ENCODE results near the gene CEACAM19.
"Not testable (repeated sequence)": the region's sequence is repeated elsewhere in the genome, so short reads cannot be mapped to it uniquely, and the experiment has no call there.

Gene CEACAM19

DNA sequence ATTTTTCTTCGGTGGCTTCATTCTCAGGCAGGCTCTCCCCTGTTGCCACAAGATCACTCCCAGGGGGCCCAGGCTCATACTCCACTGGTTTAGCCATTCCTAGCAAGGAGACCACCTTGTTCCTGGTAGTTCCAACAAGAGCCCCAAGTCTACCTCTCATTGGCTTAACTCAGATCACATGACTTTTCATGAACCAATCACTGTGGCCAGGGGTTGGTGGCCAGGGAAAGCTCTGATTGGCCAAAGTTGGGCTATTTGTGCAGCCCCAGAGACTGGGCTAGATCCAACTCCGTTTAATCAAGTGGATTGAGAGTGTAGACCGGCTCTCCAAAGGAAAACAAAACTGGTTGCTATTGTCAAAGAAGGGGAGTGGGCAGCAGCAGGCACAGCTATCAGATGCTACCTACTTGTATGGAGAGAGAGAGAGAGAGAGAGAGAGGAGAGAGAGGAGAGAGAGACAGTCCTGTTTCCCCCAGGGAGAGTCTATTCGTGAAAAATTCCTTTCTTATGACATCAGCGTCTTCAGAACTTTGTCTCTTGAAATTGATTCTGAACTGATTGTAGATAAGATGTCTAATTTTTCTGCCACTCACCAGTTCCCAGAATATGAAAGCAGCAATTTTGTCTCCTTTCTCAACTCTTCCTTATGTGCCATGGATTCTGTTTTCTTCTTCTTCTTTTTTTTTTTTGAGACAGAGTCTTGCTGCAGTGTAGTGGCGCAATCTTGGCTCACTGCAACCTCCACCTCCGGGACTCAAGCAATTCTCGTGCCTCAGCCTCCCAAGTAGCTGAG, 5.9 kb downstream of the CEACAM19 start:
- peak; percentile 82 for DNase-seq

DNA sequence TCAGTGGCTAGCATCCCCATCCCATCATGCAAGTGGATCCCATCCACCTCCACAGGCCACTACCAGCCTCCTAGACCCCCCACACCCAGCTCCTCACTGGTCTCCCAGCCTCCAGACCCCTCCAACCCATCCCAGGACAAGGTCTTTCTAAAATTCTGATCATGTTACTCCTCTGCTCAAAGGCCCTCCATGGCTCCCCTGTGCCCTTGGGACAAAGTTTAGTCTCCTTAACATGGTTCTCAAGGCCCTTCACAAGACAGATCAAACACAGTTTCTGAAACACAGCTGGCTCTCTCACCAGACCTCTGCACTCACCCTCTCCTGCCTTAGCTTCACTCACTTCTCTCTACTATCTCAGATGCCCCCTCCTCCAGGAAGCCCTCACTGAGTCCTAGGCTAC, 9.3 kb downstream of the CEACAM19 start:
- no peak for DNase-seq

DNA sequence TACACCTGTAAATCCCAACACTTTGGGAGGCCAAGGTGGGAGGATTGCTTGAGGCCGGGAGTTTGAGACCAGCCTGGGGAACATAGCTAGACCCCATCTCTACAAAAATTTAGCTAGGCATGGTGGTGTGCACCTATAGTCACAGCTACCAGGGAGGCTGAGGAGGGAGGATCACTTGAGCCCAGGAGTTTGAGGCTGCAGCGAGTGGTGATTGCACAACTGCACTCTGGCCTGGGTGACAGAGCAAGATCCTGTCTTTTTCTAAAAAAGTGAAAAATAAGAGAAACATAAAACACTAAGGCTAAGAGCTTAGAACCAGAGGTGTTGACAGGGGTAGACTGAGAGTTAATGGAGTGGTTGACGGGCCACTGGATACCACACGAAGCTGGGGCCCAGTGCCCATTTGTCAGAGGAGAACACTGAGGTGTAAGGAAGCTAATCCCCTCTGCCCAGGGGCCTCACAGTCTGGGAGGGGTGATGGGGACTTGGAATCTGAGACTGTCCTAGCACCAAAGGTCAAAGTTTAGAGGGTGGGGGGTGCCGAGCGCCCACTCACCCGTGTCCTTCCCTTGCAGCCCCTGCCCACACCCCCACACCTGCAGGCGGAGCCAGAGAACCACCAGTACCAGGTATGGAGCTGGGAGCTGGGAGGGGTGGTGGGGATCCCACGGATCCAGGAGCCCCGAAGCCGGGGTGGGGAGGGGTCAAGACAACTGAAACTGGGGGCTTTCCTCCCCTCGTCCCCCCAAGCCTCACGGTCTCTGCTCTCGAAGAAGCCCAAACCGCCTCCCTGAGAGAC, 10.9 kb downstream of the CEACAM19 start:
- no peak for DNase-seq

DNA sequence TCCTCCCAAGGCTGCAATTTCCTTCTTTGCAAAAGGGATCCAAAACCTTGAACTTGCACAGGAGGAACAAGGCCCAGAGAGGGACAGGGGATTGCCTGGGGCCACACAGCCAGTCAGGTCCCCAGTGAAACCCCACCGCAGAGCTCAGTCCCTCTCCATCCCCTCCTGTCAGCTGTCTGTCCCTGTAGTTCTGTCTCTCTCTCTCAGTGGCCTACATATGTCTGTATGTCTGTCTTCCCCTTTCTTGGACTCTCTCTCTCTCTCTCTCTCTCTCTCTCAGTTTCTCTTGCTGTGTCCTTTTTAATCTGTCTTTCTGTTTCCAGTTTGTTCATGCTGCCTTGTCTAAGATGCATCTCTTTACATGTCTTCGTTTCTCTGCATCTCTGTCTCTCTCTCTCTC, 11.5 kb downstream of the CEACAM19 start:
- no peak for DNase-seq

DNA sequence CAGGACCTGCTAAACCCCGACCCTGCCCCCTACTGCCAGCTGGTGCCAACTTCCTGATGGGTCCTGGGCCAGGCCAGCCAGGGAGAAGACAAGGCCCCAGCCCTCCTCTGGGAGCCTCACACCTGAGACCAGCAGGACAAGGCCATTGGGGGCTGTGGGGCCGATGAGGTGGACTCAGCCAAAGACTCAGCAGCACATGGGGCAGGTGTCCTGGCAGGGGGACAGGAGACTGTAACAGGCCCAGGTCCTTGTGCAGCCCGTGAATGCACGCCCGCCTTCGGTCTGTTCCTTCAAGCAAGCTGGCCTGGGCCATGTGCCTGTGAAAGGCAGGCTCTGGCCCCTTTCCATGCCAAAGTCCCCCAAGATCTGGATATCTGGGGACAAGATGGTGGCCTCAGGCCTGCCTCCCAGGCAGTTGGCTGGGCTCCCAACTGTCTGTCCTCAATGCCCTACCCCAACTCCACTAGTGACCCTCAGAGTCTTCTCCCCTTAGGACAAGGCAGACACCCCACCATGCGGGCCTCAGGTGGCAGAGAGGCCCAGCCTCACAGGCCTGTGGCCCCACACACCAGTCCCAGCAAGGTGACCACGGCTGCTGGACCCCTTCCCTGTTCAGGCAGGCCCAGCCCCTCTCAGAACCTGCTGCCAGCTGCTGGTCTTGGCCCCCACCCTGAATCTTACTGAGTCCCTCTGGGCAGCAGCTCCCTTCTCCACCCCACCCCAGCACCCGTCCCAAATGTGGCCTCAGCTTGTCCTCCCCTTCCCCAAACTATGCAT, 12.3 kb downstream of the CEACAM19 start:
- no peak for DNase-seq

DNA sequence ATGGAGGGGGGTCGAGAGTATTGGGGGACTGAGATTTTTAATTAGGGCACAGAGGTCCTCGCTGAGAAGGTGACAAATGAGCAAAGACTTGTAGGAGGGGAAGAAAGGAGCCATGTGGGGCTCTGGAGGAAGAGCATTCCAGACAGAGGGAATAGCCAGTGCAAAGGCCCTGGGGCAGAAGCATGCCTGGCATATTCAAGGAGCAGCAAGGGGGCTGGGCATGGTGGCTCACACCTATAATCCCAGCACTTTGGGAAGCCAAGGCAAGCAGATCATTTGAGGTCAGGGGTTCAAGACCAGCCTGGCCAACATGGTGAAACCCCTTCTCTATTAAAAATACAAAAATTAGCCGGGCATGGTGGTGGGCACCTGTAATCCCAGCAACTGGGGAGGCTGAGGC, 13.1 kb downstream of the CEACAM19 start:
- not testable (repeated sequence) for DNase-seq

DNA sequence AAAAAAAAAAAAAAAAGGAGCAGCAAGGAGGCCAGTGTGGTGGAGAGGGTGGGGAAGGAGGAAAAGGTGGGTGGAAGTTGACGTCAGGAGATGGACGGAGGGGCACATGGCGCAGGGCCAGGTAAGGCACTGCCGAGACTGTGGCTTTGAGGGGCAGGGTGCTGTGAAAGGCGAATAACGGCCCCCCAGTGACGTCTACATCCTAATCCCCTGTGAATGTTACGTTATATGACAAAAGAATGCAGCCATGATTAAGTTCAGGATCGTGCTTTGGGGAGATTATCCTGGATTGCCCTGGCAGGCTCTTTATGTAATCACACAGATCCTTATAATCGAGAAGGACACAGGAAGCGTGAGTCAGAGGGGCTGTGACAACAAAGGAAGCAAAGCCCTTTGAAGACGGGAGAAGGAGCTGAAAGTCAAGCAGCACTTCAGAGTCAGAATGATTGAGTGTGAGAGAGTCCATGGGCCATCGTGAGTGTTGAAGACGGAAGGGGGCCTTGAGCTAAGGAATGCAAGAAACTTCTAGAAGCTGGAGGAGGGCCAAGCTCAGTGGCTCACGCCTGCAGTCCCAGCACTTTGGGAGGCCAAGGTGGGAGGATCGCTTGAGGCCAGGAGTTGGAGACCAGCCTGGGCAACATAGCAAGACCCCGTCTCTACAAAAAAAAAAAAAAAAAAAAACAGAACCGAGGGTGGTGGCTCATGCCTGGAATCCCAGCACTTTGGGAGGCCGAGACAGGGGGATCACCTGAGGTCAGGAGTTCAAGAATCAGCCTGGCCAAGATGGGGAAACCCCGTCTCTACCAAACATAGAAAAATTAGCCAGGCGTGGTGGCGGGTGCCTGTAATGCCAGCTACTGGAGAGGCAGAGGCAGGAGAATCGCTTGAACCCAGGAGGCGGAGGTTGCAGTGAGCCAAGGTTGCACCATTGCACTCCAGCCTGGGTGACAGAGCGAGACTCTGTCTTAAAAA, 13.9 kb downstream of the CEACAM19 start:
- DNase-seq = peak; percentile 92

DNA sequence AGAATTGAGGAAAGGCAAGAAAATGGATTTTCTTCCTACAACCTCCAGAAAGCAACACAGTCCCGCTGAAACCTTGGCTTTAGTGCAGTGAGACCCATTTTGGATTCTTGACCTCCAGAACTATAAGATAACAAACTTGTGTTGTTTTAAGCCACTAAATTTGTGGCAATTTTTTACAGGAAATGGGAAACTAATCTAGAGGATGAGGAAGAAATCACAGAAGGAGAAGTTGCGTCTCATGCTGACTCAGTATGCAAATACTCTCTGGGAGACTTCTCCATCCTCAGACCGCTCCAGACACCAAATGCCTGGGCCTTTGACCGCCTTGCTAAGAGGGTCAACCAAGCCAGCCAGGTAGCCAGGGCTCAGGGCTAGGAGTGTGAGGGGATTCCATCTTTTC, 14.6 kb downstream of the CEACAM19 start:
- DNase-seq = peak; percentile 52

DNA sequence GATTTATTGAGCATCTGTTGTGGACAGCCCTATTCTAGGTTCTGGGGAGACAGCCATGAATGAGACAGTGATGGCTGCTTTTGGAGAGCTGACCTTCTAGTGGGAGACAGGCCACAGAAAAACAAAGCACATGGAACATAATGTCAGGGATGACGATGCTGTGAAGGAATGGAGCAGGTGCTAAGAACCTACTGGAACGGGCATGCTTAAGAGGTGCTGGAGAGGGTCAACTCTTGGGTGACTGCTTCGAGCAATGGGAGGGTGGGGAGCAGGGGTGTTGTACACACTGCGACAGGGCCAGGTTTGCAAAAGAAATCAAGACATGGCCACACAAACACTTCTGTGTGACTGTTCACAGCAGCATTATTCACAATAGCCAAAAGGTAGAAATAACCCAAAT, 15.6 kb downstream of the CEACAM19 start:
- no peak for DNase-seq

DNA sequence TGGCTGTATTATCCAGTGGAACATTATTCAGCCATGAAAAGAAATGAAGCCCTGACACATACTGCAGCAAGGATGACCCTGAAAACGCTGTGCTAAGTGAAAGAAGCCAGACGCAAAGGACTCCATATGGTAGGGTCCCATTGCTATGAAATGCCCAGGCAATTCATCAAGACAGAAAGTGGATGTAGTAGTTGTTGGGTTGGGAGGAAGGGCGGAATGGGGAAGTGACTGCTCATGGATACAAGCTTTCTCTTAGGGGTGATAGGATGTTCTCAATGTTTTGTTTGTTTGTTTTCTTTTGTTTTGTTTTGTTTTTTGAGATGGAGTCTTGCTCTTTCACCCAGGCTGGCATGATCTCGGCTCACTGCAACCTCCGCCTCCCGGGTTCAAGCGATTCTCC, 16.6 kb downstream of the CEACAM19 start:
- DNase-seq = no peak

DNA sequence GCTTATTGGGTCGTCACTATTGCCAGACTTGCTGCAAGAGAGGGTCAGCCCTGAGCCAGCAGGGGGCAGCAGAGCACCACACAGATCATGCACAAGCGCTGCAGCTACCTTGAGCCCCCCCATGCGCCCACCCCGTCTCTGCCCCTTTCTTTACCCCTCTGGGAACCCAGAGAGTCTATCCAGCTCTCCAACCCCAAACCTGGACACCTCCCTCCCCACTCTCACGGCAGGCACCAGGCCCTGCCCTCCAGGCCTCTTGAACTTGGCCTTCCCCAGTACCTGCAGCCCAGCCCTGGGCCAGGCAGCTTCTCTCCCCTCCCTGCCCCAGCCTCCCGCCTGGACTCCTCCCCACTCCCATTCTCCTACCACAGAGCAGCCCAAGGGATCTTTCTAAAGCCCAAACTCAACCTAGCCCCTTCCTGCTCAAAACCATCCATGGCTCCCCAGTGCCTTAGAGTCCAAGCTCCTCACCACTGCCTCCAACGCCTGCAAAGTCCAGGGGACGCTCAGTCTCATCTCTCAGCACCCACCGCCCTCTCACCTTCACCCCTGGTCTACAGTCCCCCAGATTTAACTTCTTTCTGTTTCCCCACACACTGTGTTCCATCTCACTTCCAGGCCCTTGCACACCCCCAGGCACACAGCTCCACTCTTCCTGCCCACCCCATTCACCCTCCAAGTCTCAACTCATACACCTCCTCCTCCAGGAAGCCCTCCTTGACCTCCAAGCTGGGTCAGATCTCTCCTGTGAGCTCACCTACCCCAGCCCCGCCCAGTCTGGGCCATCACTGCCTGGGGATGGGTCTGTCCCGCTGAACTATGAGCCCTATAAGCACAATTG, 18.2 kb downstream of the CEACAM19 start:
- peak; percentile 61 for DNase-seq

DNA sequence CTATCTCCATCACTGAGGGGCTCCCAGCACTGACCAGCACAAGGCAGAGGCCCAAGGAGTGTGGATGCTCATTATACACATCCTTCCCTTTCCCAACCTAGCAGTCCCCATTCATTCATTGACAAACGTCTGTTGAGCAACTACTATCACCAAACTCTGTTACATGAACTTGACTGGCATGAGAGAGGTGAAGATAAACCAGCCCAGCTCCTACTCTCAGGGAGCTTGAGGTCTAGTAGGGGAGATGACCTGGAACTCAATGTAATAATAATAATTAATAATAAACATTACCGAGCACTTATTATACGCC, 18.8 kb downstream of the CEACAM19 start:
- DNase-seq = no peak

DNA sequence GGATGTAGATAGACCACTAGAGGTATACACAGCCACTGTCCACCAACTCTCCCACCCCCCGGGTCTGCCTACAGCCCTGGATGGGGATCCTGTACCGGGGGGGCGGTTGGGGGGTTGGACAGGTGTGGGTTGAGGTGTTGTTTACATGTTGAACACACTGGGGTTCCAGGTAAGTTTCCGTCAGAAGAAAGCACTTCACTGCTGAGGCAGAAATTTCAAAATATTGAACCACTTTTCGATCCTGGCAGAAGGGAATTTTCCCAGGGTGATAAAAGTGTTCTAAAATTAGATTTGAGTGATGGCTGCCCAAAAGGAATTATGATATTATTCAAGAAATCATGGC, 21.1 kb downstream of the CEACAM19 start:
- DNase-seq = no peak

DNA sequence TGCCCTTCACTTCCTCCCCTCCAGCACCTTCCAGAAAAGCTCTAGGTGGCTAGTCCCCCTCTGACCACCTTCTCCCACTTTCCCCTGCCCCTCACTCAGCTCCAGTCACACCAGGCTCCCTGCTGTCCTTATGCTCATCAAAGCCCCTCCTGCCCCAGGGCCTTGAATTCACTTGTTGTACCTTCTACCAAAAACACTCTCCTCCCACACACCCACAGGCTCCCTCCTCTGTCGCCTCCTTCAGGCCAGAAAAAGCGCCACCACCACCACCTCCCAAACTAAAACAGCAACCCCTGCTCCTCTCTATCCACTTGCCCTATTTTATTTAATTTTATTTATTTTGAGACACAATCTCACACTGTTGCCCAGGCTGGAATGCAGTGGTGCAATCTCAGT, 22.9 kb downstream of the CEACAM19 start:
- DNase-seq = no peak

DNA sequence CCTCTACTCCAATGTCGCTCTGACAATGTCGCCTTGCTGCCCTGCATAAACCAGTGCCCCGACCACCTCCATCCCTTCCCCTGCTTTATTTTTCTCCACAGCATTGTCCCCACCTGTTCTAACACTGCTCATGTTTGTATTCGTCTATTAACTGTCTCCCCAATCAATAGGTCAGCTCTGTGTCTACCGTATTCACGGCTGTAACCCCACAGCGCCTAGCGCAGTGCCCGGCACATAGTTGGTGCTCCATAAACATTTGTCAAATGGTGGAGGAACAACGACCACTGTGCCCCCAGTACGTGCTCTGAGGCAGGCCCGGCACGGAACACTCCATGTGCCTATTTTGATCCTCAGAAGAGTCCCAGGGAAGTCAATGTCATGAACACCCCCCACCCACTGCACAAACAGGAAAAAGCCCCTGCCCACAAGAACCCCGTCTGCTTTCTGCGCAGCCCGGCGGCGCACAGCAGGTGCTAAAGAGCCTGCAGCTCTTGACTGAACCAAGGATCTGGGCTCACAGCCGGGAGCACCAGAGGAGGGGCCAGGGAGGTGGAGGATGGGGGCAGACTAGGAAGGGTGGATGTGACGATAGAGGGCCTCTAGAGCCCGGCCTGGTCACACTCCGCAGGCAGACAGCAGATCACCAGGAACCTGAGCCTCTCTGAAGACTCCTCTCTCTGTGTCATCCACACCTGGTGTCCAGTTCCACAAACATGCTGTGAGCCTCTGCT, 25.8 kb downstream of the CEACAM19 start:
- DNase-seq = no peak

DNA sequence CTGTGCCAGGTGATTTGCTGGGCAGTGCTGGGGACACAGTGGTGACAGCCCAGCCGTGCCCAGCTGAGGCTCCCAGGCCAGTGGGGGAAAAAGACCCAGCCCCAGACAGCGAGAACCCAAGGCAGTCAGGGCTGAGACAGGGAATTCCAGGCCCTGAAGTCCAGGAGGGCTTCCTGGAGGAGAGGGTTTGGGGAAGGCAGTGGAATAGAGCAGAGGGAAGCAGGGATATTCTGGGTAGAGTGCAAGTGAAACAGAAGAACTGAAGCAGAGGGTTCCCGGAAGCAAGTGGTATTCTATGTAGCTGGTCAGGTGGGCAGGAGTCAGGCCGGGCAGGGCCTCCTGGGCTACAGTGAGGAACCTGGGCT, 26.4 kb downstream of the CEACAM19 start:
- no peak for DNase-seq

DNA sequence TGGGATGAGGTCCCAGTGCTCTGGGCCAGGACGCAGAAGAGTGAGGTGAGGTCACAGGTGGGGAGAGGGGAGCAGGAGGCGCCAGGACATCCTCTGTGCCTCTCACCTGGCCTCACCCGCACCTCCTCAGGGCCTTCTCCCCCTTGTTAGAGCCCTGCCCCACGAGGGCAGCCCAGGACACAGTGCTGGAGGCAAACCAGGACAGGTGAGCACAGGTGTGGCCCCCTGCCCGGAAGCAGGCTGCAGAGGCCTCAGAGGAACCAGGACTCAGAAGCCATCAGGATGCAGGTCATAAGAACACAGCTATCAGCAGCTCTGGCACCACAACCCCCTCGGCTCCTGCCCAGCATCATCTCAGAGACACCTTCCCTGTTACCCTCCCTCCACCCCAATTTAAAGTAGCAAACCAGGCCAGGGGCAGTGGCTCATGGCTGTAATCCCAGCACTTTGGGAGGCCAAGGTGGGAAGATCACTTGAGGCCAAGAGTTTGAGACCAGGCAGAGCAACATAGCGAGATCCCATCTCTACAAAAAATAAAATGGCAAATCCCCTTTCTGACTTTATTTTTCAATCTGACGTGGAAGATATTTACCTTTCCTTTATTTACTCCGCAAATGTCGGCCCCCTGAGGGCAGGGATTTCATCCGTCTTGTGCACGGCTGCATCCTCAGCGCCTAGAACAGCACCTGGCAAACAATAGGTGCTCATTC, 27.4 kb downstream of the CEACAM19 start, which contains the start of gene CEACAM16:
Gene CEACAM16 (plus strand): TSS at position 660 of the 710 bp plus-strand sequence. CDS start 2,306 bp downstream, outside the sequence.
- DNase-seq = no peak

DNA sequence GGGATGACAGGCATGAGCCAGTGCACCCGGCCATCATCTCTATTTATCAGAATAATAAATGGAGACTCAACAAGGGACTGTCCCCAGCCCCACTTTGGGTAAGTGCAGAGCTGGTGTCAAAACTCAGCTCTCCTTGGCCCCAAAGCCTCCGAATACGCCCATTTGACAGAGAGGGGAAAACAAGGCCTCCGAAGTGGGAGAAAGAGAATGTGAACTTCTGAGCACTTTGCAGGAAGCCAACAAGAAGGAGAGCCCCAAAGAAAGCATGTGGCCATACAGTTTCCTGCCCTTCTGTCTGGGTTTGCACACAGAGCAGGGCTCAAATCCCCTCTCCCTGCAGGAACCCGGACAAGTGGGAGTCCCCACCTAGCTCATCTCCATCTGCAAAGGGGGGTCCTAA, 29.3 kb downstream of the CEACAM19 start:
- no peak for DNase-seq

DNA sequence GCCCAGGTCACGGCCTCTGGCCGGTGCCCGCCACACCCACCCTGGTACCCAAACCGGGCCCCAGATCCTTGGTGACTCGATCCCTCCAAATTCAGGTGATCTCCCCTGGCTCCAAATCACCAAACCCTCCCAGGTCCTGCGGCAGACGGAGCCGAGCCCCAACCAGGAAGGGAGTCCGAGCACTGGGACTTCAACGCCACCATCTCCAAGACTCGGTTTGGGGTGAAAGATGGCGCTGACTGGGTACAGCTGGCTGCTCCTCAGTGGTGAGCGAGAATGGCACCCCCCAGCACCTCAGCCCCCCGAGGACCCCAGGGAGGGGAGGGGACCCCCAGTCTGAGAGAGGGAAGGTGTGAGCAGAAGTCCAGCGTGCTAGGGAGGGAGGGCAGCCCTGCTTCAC, 29.9 kb downstream of the CEACAM19 start:
- DNase-seq = no peak

DNA sequence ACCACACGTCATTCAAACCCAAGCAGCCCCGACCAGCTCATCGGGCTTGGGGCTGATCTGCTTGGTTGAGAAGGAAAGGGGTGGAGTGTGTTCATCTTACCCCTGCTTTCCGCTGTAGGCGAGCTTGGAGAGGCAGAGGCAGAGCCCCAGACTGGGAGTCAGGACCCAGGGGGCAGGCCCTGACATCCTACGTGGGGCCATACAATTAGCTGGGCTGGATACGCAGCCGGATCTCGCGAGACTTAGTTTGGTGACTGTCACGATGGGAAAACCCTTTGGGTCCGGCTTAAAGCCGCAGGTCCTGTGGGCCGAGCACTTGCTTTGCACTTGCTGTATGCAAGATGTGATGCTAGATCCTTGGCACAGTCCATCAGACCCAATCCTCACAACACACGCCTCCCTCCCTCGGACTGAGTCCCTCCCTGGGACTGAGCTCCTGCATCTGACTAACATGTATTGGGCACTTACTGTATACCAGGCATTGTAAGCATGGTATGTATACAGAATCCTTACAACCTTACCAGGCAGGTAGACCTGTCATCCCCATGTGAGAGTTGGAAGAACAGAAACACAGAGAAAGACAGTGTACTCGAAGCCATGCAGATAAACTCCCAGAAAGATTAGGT, 31.4 kb downstream of the CEACAM19 start:
- no peak for DNase-seq
